ENCODE results near the gene ST3GAL6.

Gene ST3GAL6

GRCh38 chr3:98740324-98740723 lies 22.8 kb upstream of the ST3GAL6 start:
- DNase-seq (ENCODE audit: low read depth): no peak

- DNase-seq (ENCODE audit: low read depth): no peak
Measured at GRCh38 chr3:98741121-98741716, 21.9 kb upstream of the ST3GAL6 start.

- DNase-seq (ENCODE audit: low read depth): no peak
Measured at GRCh38 chr3:98743071-98743470, 20.1 kb upstream of the ST3GAL6 start.

GRCh38 chr3:98744283-98744682 lies 18.9 kb upstream of the ST3GAL6 start:
- DNase-seq (ENCODE audit: low read depth): no peak

- no peak for DNase-seq (ENCODE audit: low read depth)
Measured at GRCh38 chr3:98745718-98746117, 17.4 kb upstream of the ST3GAL6 start.

GRCh38 chr3:98746122-98746521 lies 17.0 kb upstream of the ST3GAL6 start:
- DNase-seq (ENCODE audit: low read depth): no peak

- DNase-seq (ENCODE audit: low read depth): no peak
Measured at GRCh38 chr3:98746882-98747281, 16.3 kb upstream of the ST3GAL6 start.

GRCh38 chr3:98750276-98750919 lies 12.7 kb upstream of the ST3GAL6 start:
- DNase-seq (ENCODE audit: low read depth): no peak

GRCh38 chr3:98754483-98754882 lies 8.7 kb upstream of the ST3GAL6 start:
- DNase-seq (ENCODE audit: low read depth): no peak

- no peak for DNase-seq (ENCODE audit: low read depth)
Measured at GRCh38 chr3:98755601-98756000, 7.5 kb upstream of the ST3GAL6 start.

- DNase-seq (ENCODE audit: low read depth): no peak
Measured at GRCh38 chr3:98759629-98760028, 3.5 kb upstream of the ST3GAL6 start.

- no peak for DNase-seq (ENCODE audit: low read depth)
Measured at GRCh38 chr3:98761643-98762229, 1.4 kb upstream of the ST3GAL6 start.

GRCh38 chr3:98763819-98764418 lies 779 bp downstream of the ST3GAL6 start:
- no peak for DNase-seq (ENCODE audit: low read depth)

- DNase-seq (ENCODE audit: low read depth): no peak
Measured at GRCh38 chr3:98764472-98764884, 1.3 kb downstream of the ST3GAL6 start.

GRCh38 chr3:98765721-98766120 lies 2.6 kb downstream of the ST3GAL6 start:
- DNase-seq (ENCODE audit: low read depth): no peak

- no peak for DNase-seq (ENCODE audit: low read depth)
Measured at GRCh38 chr3:98766924-98767323, 3.8 kb downstream of the ST3GAL6 start.

- DNase-seq (ENCODE audit: low read depth): no peak
Measured at GRCh38 chr3:98768961-98769360, 5.8 kb downstream of the ST3GAL6 start.

- no peak for DNase-seq (ENCODE audit: low read depth)
Measured at GRCh38 chr3:98769448-98769847, 6.3 kb downstream of the ST3GAL6 start.

GRCh38 chr3:98770261-98771039 lies 7.3 kb downstream of the ST3GAL6 start:
- DNase-seq (ENCODE audit: low read depth): no peak

GRCh38 chr3:98772022-98772421 lies 8.9 kb downstream of the ST3GAL6 start:
- DNase-seq (ENCODE audit: low read depth): no peak

- no peak for DNase-seq (ENCODE audit: low read depth)
Measured at GRCh38 chr3:98775459-98776139, 12.5 kb downstream of the ST3GAL6 start.

- DNase-seq (ENCODE audit: low read depth): no peak
Measured at GRCh38 chr3:98776140-98776493, 13.0 kb downstream of the ST3GAL6 start.

All from GM04504 (cell line).